ENCODE results near the gene PKIG.

PKIG gene

DNA sequence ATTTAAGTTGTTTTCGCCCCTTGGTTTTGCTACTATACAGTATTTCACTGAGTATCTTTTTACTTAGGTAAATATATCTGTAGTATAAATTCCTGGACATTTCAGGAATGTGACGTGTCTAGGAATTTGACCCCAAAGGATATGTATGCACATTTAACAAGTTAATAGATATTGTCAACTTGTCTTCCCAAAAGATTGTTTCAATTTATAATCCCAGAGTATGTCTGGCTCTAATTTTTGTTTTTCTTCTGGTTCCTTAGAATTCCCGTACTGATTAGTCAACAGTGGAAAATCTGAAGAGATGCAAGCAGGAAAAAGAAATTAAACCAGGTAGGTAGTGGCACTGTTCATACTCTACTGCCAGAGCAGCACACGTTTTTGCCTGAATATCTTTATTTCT is 7.2 kb downstream of the PKIG start:
- H3K4me3 ChIP-seq (replicated peaks; ENCODE audit: insufficient read depth, low read length): no peak overlapping the region
- TF ChIP-seq GABPA (IDR thresholded peaks at IDR 0.05; ENCODE audit: low read depth): no peak
- TF ChIP-seq, protein P1, sequence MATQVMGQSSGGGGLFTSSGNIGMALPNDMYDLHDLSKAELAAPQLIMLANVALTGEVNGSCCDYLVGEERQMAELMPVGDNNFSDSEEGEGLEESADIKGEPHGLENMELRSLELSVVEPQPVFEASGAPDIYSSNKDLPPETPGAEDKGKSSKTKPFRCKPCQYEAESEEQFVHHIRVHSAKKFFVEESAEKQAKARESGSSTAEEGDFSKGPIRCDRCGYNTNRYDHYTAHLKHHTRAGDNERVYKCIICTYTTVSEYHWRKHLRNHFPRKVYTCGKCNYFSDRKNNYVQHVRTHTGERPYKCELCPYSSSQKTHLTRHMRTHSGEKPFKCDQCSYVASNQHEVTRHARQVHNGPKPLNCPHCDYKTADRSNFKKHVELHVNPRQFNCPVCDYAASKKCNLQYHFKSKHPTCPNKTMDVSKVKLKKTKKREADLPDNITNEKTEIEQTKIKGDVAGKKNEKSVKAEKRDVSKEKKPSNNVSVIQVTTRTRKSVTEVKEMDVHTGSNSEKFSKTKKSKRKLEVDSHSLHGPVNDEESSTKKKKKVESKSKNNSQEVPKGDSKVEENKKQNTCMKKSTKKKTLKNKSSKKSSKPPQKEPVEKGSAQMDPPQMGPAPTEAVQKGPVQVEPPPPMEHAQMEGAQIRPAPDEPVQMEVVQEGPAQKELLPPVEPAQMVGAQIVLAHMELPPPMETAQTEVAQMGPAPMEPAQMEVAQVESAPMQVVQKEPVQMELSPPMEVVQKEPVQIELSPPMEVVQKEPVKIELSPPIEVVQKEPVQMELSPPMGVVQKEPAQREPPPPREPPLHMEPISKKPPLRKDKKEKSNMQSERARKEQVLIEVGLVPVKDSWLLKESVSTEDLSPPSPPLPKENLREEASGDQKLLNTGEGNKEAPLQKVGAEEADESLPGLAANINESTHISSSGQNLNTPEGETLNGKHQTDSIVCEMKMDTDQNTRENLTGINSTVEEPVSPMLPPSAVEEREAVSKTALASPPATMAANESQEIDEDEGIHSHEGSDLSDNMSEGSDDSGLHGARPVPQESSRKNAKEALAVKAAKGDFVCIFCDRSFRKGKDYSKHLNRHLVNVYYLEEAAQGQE (IDR thresholded peaks at IDR 0.05; ENCODE audit: insufficient replicate concordance, low read depth): no peak
- no peak for TF ChIP-seq POLR2AphosphoS5 (IDR thresholded peaks at IDR 0.05; ENCODE audit: low read depth)
- TF ChIP-seq, protein P2, sequence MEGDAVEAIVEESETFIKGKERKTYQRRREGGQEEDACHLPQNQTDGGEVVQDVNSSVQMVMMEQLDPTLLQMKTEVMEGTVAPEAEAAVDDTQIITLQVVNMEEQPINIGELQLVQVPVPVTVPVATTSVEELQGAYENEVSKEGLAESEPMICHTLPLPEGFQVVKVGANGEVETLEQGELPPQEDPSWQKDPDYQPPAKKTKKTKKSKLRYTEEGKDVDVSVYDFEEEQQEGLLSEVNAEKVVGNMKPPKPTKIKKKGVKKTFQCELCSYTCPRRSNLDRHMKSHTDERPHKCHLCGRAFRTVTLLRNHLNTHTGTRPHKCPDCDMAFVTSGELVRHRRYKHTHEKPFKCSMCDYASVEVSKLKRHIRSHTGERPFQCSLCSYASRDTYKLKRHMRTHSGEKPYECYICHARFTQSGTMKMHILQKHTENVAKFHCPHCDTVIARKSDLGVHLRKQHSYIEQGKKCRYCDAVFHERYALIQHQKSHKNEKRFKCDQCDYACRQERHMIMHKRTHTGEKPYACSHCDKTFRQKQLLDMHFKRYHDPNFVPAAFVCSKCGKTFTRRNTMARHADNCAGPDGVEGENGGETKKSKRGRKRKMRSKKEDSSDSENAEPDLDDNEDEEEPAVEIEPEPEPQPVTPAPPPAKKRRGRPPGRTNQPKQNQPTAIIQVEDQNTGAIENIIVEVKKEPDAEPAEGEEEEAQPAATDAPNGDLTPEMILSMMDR (IDR thresholded peaks at IDR 0.05; ENCODE audit: insufficient read depth, low read length): no peak
- TF ChIP-seq SPI1 (IDR thresholded peaks at IDR 0.05; ENCODE audit: borderline replicate concordance, low read depth): no peak
- H3K27me3 ChIP-seq (ENCODE audit: insufficient read depth, poor library complexity, severe bottlenecking): no peaks in the 10 kb centered on the region

DNA sequence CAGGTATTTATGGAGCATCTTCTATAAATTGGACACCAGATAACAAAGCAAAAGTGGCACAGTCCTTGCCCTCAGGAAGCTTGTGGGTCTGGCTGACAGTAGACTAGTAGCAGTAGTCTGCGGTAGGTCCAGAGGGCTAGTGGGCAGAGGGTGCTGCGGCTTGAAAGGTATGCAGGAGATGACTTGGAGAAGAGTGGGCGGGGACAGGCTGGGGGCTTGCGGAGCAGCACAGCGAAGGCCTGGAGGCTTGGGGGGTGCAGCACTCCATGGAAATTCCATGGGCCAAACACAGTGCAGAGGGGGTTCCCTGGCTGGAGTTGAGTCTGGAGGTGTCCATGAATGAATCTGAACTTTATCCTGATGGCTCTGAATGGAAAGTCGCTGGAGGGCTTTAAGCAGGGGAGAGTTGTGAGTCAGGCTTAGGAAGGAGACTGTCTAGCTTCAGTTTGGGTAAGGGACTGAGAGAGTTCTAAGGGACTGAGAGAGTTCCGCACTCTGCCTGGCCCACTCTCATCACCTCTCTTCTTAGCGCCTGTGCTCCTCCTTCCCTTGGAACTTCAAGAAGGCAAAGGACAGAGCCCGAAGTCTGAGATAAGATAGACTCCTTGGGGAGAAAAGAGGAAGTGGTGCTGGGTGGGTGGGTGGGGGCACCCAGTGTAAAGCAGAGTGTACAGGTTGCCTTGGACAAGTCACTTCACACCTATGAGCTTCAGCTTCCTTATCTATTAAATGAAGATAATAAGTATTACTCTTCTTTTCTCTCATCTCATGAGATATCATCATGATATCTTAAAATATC is 8.8 kb downstream of the PKIG start:
- no peak overlapping the region for H3K4me3 ChIP-seq (replicated peaks; ENCODE audit: insufficient read depth, low read length)
- no peak overlapping the region for H3K27ac ChIP-seq (replicated peaks)
- DNase-seq (ENCODE audit: low read depth in 1 of 2, low spot score in 1 of 2): no peak
- no peaks in the 10 kb centered on the region for H3K27me3 ChIP-seq (ENCODE audit: insufficient read depth, poor library complexity, severe bottlenecking)
- TF ChIP-seq, protein P2 (IDR thresholded peaks at IDR 0.05; ENCODE audit: insufficient read depth, low read length): no peak
- TF ChIP-seq, protein P1 (IDR thresholded peaks at IDR 0.05; ENCODE audit: insufficient replicate concordance, low read depth): no peak
- TF ChIP-seq POLR2AphosphoS5 (IDR thresholded peaks at IDR 0.05; ENCODE audit: low read depth) (no peak), GABPA (IDR thresholded peaks at IDR 0.05; ENCODE audit: low read depth) (no peak), SPI1 (IDR thresholded peaks at IDR 0.05; ENCODE audit: borderline replicate concordance, low read depth) (no peak)

More for the DNA sequence above, 7.2 kb downstream of the PKIG start:
- no peak for DNase-seq (ENCODE audit: low read depth in 1 of 2, low spot score in 1 of 2)
- H3K27ac ChIP-seq (replicated peaks): no peak overlapping the region

DNA sequence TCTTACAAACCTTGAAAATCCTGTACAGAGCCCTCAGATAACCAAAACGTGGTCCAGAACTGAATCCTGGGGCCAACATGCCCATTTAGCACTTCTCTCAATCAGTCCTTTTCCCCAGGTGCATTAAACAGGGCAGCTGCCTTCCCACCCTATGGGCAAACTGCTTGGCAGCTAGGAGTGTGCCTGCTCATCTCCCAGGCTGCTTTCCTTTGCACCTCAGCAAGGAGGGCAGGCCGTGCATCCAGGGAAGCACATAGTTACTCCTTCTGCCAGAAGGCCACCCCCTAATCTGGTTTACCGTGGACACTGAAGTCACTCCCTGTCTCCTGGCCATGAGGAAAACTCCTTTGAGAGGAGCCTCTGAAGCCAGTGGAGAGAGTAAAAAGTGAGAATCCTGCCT is 10.0 kb downstream of the PKIG start:
- no peak overlapping the region for H3K27ac ChIP-seq (replicated peaks)
- DNase-seq (ENCODE audit: low read depth in 1 of 2, low spot score in 1 of 2): no peak
- H3K4me3 ChIP-seq (replicated peaks; ENCODE audit: insufficient read depth, low read length): no peak overlapping the region
- TF ChIP-seq GABPA (IDR thresholded peaks at IDR 0.05; ENCODE audit: low read depth) (no peak), POLR2AphosphoS5 (IDR thresholded peaks at IDR 0.05; ENCODE audit: low read depth) (no peak), SPI1 (IDR thresholded peaks at IDR 0.05; ENCODE audit: borderline replicate concordance, low read depth) (no peak)
- TF ChIP-seq, protein P1 (IDR thresholded peaks at IDR 0.05; ENCODE audit: insufficient replicate concordance, low read depth): no peak
- TF ChIP-seq, protein P2 (IDR thresholded peaks at IDR 0.05; ENCODE audit: insufficient read depth, low read length): no peak
- H3K27me3 ChIP-seq (ENCODE audit: insufficient read depth, poor library complexity, severe bottlenecking): no peaks in the 10 kb centered on the region

Measured in HL-60 (cell line).